ENCODE measurements around the gene DACT1.
"Not testable (repeated sequence)": the region's sequence is repeated elsewhere in the genome, so short reads cannot be mapped to it uniquely, and the experiment has no call there.

DACT1 gene, protein sequence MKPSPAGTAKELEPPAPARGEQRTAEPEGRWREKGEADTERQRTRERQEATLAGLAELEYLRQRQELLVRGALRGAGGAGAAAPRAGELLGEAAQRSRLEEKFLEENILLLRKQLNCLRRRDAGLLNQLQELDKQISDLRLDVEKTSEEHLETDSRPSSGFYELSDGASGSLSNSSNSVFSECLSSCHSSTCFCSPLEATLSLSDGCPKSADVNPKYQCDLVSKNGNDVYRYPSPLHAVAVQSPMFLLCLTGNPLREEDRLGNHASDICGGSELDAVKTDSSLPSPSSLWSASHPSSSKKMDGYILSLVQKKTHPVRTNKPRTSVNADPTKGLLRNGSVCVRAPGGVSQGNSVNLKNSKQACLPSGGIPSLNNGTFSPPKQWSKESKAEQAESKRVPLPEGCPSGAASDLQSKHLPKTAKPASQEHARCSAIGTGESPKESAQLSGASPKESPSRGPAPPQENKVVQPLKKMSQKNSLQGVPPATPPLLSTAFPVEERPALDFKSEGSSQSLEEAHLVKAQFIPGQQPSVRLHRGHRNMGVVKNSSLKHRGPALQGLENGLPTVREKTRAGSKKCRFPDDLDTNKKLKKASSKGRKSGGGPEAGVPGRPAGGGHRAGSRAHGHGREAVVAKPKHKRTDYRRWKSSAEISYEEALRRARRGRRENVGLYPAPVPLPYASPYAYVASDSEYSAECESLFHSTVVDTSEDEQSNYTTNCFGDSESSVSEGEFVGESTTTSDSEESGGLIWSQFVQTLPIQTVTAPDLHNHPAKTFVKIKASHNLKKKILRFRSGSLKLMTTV

DNA sequence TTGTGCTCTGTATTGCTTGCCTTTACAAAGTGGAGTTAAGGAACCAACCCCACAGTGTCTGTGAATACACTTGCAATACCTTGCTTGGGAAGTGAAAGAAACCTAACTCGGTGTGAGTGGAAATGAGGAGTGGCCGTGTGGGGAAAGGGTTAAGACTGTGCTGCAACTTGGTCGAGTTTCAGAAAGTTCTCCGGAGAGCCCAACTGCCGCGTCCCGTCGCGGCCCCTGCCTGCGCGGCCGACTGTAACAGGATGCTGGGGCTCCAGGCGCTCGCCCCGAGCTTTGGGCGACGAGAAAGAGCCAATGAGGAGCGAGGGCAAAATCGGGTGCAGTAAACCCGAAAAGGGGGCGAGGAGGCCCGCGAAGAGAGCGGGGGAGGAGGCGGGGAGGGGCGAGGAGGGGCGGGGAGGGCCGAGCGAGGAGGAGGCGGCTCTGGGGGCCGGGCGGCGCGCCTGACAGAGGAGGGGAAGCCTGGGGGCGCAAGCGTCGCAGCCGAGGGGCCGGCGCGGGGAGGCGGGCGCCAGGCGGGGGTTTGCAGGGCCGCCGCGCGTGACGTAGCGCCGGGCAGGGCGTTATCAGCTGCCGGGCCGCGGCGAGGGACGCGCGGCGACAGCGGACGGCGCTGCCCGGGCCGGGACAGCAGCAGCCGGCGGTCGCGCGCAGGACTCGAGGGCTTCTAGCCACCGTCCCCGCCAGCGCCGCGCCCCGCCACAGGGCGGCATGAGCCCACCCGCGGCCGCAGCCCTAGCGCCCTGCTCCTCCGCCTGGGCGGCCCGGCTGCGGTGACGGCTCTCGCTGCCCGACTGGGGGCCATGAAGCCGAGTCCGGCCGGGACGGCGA, at the start of gene DACT1:
DACT1 (plus strand) TSS at position 572 of the 840 bp plus-strand sequence; CDS start at position 813, 241 bp downstream.
- peak; percentile 5 for DNase-seq (ENCODE audit: low read depth)

DNA sequence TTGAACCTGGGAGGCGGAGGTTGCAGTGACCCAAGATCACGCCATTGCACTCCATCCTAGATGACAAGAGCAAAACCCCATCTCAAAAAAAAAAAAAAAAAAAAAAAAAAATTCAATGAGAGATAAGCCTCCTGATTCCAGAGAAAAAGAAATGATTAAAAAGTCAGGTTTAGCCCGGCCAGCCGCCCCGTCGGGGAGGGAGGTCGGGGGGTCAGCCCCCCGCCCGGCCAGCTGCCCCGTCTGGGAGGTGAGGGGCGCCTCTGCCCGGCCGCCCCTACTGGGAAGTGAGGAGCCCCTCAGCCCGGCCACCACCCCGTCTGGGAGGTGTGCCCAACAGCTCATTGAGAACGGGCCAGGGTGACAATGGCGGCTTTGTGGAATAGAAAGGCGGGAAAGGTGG, 49.4 kb upstream of the DACT1 start:
- not testable (repeated sequence) for DNase-seq (ENCODE audit: low read depth)

DNA sequence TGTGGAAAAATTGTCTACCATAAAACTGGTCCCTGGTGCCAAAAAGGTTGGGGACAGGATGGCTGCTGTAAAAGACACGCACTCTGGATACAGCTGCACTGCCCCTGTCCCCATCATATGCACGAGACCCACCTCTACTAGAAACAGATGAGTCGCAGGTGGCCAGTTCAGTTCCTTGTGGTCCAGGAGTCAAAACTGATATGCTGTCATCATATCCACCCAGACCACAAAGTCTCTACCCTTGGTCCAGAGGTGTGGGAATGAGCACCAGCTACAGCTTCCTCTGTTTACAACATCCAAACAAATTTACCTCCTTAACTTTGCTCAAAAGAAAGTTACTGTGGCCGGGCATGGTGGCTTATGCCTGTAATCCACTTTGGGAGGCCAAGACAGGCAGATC, 43.8 kb upstream of the DACT1 start:
- DNase-seq (ENCODE audit: low read depth) = no peak

DNA sequence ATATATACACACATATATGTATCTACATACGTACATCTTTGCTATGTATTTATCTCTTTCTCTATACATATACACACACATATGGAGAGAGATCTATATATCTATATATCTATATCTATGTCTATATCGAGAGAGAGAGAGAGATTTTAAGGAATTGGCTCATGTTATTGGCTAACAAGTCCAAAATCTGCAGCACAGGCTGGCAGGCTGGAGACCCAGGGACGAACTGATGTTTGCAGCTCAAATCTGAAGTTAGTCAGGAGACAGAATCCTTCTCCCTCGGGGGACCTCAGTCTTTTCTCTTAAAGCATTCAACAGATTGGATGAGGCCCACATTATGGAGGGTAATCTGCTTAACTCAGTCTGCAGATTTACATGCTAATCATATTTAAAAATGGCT, 40.7 kb upstream of the DACT1 start:
- DNase-seq (ENCODE audit: low read depth) = no peak

DNA sequence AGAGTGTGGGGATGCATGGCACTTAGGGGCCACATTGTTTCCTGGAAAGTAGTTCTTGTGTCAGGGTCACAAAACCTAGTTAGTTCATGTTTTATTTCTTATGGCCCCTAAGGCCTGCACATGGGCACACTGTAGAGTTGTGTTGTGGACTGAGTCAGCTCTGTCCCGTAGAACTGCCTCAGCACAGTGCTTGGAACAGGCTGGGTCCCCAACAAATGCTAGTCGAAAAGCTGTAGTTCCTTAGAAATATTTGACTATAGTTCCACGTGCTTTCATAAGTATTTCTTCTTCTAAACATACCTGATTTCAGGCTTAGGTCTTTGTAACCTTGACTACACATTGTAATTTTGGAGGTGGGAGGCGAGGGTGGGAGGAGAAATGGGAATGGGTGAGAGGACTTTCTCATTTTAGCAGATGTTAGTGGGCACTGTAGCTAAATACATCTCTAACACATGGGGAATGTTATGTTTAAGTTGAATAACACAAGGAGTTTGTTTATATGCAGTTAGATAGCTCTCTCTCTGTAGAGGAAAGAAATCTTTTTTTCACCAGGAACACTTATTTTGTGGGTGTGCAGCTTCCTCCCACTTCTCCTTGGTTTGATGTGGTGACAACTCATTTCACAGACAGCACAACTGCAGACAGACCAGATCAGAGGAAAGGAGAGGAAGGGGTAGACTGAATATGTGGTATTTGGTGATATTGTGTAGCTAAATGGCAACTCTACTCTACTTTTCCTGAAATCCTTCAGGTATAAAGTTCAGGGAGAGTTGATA, 39.5 kb upstream of the DACT1 start:
- DNase-seq (ENCODE audit: low read depth) = no peak

DNA sequence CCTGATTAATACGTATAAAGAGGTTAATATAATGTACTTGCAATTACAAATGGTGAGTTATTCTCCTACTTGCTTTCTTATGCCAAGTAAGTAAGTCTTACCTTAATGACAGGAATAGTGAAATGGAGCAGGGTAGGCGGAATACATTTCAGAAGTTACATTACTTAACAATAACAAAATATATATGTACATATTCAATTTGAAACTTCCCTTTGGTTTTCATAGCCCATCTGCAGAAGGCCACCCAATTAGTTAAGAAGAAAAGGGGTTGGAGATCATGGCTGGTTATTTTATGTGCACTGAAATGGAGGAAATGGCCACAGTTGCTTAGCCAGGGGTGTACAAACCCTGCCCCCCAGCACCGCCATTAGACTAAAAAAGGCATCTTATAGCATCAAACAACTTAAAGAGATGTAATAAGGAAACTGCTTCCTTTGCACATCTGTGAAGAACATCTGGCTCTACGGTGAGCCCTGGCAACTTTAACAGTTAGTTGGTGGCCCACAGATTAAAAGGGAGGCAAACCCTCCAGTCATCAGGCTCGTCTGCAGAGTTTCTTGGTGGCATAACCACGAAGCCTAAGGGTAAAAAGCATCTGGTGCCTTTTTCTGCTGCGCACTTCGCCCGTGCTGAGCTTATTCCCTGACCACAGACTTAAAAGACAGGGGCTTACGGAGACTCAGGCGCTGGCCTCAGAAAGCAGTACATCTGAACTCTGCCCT, 38.8 kb upstream of the DACT1 start:
- no peak for DNase-seq (ENCODE audit: low read depth)

DNA sequence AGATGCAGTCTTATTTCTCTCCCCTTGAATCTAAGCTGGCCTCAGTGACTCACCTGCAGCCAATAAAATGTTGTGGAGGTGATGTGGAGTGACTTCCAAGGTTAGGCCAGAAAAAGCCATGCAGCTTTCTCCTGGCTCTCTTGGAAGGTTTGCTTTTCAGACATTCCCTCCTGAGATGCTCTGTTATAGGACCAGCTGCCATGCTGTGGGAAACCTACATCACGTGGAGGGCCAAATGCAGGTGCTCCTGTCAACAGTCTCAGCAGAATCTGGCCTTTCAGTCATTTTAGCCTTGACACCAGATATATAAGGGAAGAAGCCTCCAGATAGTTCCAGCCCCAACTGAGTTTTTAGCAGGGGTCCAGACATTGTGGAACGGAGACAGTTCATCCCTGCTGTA, 38.1 kb upstream of the DACT1 start:
- no peak for DNase-seq (ENCODE audit: low read depth)

DNA sequence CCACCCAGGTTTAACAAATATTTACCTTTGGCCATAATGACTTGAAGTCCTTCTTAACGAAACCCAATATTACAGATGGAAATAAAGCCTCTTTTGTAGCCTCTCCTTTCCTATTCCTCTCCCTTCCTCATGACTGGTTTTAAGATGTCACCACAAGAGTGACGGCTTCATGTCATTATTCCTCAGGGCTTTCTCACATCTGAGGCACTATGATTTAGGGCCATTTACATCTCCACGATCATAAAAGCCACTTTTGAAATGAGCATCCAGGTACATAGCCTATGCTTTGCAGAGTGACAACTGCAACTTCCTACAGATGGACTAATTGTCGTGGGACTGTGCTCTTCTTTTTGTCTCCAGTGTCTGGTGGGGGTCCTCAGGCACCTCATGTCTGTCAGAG, 32.3 kb upstream of the DACT1 start:
- DNase-seq (ENCODE audit: low read depth) = no peak

DNA sequence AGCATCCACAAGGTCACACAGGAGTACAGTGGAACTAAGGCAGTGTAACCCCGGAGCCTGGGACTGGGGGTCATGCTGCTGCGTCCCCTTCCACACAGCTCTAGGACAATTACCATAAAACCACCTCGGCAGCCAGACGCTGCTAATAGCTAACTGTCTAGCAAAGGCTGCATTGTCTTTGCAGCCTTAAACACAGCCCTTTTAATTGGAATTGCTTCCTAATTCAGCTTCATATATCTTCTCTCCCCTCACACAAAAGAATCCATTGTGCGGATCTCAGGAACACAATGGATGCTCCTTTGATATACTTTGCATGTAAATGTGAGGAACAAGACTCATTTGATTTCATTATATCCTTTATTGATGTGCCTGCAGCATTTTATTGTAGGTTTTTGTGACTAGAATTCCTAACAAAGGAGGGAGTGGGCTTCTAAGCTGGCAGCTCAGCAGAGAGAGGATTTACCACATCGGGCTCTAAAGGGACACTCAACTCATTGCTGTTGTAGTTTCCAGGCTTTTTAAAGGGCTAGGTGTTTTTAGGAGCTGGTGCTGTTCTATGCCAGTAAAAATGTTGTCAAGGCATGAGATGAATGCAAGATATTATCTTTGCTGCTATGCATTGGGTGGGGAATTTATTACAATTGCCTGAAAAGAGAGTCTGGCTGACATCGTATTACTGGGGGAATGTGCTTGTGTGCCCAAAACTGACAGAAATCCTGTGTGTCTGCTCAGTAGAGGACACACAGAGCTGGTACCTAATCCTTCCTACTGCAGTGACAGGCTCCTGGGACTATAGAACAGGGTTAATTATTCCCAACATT, 30.4 kb upstream of the DACT1 start:
- DNase-seq (ENCODE audit: low read depth) = no peak

DNA sequence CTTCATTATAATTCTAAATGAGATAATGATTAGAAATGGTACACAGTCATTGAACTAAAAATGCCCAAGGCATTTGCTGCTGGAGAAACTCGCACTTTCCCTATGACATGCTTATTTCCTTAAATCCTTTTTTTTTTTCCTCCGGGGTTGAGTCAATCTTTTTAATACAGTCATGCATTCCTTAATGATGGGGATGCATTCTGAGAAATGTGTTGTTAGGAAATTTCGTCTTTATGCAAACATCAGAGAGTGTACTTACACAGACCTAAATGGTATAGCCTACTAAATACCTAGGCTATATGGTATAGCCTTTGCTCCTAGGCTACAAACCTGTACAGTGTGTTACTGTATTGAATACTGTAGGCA, 29.8 kb upstream of the DACT1 start:
- DNase-seq (ENCODE audit: low read depth) = no peak

DNA sequence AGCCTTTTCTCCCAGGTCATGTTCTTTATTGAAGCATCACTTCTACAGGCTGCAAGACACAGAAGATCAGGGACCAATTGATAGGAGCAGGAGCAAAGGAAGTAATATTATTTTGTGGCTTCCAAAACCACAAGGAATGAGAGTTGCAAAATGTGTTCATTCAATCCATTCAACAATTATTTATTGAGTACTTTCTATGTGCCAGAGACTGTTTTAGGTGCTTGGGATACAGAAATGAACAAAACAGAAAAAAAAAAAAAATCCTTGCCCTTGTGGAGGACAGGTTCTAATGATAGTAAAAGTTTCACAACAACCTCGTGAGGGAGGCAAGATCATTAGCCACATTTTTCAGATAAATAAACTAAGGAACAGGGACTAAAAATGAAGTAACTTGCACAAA, 20.1 kb upstream of the DACT1 start:
- DNase-seq (ENCODE audit: low read depth) = no peak

DNA sequence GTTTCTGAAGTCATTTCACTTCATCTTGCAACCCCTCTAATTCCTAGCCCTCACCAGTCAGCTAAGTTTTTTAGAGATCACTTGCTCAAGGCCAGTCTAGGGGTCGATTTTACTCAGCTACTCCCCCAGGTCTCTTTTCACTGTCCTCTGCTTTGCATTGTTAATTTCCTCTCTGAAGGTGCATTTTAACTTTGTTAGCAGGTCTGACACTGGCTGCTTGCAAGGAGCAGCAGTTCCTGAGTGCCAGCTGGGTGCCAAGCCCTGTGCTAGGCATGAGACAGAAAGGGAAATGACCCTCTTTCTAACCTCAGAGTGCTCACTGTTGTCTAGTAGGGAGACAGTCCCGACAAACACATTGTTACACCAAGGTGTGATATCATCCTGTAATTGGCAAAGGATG, 17.8 kb upstream of the DACT1 start:
- no peak for DNase-seq (ENCODE audit: low read depth)

DNA sequence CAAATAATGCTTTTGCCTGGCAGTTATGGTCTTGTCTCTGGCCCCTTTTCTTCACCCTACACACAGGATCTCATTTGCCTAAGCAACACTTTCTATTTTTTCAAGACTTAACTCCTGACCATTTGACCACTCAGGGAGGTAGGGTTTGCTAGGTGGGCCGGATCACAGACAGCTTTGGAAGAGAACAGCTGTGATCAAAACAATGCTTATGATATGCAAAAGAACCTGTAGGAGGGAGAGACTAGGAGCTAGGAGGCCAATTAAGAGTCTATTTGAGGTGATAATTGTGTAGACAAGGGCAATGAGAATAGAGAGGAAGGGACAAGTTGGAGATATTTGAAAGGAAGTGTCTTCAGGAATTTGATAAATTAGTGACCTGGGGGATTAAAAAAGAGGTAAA, 12.3 kb upstream of the DACT1 start:
- DNase-seq (ENCODE audit: low read depth) = no peak

DNA sequence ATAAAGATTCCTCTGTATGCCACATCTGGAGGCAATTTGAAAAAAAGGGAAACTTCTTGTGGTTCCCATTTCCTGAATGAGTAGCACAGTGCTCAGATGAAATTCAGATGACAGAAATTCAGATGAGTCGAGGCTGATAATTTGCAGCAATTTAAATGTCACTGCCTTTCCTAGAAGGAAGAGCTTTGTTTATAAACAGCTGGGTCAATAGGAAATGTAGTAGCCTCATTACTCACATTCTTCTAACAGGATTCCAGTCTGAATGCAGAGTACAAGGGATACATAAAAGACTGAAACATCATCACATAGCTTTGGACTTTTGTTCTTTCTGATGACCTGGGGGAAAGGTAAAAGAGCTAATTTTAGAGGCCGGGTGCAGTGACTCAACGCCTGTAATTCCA, 11.3 kb upstream of the DACT1 start:
- DNase-seq (ENCODE audit: low read depth) = no peak

DNA sequence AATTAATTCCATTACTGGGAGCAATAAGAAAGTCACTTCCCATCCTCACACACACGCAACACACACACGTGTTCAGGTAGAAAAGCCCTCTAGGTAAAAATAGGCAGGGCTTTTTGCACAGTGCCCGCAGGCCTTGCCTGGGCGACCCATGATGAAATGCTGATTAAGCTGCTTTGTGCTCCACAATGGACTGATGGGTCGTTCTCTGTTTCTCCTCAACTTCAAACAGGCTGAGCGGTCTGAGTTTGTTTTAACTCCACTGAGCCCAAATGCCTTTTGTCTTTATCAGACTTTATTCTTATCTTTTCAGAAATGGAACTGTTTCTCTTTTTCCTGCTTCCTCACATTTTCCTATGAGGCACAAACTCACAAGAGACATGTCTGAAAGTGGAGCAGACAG, 9.4 kb upstream of the DACT1 start:
- DNase-seq (ENCODE audit: low read depth) = no peak

DNA sequence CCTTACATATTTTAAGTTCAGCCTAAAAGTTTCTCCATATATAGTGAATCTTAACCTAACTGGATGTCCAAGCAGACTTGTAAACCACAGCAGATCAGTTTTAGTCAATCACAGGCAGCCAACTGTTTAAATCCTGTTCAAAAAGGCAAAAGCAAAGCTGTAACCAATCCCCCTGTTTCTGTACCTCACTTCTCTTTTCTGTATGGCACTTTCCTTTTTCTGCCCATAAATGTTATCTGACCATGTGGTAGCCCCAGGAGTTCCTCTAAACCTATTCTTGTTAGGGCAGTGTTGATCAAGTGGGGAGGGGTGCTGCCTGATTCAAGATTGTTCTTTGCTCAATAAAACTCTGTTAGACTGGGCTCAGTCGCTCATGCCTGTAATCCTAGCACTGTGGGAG, 8.5 kb upstream of the DACT1 start:
- no peak for DNase-seq (ENCODE audit: low read depth)

DNA sequence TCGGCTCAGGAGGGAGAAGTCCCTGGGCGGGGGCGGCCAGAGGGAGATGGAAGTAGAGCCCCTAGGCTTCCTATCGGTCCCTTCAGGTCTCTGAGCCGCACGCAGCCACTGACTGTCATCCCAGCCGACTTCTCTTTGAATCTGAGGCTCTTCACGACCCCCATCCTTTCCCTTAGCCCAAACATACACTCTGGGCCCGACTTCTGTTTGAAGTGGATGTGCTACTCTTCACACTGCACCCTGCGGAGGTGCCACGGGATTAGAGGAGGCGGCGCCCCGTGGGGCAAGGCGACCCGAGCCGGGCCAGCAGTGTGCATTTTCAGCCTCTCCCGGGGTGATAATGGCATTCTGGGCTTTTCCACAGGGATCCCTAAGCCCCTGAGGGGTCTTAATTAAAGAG, 6.0 kb upstream of the DACT1 start:
- DNase-seq (ENCODE audit: low read depth) = no peak

DNA sequence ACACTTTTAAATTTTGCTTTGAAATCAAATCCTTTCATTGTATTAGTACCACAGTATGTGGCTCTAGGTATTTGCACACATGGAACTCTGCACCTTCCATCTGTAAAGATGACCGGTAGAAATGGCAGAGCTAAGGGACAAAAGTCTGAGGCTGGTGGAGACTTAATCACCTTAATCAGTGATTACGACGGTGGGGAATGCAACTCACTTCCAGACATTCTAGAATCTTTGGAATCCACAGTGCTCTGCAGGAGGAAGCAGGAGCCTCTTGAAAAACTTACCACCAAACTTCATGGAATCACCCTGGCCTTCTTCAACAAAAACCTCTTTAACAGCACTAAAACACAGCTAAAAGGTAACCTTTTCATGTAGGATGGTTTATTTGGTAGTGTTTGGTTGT, 3.9 kb upstream of the DACT1 start:
- DNase-seq (ENCODE audit: low read depth) = no peak

DNA sequence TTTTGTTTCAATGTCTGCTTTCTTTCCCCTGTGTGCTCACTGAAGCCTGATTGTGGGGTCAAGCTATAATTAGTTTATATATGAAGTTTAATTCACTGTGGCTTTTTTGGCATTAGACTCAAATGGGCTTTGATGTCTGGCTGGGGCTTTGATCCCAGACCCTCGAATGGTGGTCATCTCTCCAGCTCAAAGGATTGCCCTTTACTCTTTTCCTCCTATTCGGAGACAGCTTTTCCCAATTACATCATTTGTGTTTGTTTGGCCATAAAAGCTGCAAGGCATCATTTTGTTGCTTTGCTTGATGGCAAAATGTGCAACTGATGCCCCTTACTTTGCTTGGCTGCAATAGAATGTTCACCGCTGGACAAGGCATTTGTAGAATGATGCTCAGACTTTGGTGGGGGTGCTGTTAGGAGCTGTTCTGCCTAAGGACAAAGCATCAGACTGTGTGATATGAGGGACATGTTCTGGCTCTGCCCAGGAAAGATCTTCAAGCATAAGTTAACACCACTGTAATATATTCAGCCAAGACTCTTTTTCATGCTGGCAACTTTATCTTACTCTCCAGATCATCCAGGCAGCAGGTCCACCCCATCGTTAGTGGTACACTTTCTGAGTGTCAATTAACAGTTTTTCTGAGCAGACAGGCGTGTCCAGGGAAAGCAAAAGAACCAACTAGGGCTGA, 3.2 kb upstream of the DACT1 start:
- DNase-seq (ENCODE audit: low read depth) = no peak
